ENCODE results near the gene ARR3.

DNA sequence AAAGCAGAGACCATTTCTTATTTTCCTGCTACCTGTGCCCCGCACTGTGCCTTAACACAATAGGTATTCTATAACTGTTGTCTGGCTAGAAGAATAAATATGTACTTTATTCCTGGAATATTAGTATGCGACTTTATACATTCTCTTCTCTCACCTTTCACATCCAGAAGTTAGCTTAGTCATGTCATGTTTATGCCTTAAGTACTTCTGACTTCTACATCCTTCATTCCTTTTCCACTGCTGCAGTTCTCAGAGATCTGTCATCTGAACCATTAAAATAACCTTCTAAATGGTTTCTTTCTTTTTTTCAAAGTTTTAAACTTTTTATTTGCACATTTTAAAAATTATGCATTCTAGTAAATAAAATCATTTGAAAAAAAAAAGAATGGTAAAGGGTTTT is 56.2 kb downstream of the ARR3 start:
- TF ChIP-seq, protein P1, sequence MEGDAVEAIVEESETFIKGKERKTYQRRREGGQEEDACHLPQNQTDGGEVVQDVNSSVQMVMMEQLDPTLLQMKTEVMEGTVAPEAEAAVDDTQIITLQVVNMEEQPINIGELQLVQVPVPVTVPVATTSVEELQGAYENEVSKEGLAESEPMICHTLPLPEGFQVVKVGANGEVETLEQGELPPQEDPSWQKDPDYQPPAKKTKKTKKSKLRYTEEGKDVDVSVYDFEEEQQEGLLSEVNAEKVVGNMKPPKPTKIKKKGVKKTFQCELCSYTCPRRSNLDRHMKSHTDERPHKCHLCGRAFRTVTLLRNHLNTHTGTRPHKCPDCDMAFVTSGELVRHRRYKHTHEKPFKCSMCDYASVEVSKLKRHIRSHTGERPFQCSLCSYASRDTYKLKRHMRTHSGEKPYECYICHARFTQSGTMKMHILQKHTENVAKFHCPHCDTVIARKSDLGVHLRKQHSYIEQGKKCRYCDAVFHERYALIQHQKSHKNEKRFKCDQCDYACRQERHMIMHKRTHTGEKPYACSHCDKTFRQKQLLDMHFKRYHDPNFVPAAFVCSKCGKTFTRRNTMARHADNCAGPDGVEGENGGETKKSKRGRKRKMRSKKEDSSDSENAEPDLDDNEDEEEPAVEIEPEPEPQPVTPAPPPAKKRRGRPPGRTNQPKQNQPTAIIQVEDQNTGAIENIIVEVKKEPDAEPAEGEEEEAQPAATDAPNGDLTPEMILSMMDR (IDR thresholded peaks at IDR 0.05) = no peak
- no peak for TF ChIP-seq POLR2A (IDR thresholded peaks at IDR 0.05)
